ENCODE results near the gene ADGRL3. TPM values are rescaled to one million over a fixed set of nuclear protein-coding genes. Genes with fewer than 3 reads are reported as not detected.

Gene ADGRL3
- total RNA-seq, 1 experiment from 2014 or later = 1.8 TPM

DNA sequence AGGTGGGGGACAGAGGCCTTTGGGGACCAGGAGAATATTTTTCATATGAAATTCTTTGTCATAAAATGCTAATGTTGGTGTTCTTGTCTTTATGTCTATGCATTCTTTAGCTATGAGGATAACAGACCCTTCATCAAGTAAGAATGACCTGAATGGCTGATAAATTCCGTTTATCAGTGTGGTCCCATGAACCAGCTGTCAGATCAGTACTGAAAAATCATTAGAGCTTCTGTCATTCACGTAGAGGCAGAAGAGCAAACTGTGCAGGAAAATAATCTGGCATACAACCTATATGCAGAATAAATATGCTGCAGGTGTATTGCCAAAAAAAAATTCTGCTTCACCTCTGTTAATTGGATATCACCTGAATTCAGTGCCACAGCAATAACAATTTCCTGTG is 828.6 kb downstream of the ADGRL3 start:
- no peak for DNase-seq (ENCODE audit: extremely low read depth, low read depth)

GRCh38 chr4:62030958-62031357 is 830.8 kb downstream of the ADGRL3 start:
- no peak for DNase-seq (ENCODE audit: extremely low read depth, low read depth)

- DNase-seq (ENCODE audit: extremely low read depth, low read depth) = no peak
Measured at GRCh38 chr4:62037571-62037970, 837.4 kb downstream of the ADGRL3 start.

DNA sequence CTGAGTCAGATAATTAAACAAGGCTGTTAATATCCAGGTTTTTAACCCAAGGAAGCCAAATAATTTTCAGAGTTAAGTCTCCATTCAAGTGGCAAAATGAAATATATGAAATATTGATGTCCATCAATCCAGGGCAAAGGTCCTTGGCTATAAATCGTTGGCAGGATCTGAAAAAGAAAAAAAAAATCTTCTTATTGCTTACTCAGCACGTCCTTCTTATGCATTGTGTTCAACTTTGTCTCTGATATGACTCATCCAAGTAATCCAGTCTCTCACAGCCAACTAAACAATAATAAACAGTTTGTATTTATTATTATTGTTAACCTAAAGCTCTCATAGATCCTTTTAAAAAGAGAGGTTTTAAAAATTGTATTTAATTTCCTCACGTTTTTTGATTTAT is 851.2 kb downstream of the ADGRL3 start:
- no peak for DNase-seq (ENCODE audit: extremely low read depth, low read depth)

DNA sequence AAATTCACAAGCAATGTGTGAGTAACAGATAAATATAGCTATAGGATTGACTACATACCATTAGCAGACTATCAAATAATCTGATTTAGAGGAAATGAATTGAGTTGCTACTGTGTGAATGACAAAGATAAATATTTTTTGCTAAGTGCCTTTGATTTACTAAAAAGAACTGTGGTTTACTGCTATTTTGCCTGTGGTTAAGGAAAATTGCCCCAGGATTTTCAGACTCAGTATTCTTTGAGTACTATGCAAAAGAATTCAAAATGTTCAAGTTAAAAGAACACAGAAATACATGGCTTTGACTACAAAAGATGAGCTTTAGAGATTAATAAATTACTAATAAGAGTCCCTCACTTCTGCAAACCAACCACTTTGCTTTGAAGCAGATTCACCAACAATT is 853.8 kb downstream of the ADGRL3 start:
- DNase-seq (ENCODE audit: extremely low read depth, low read depth) = no peak

- no peak for DNase-seq (ENCODE audit: extremely low read depth, low read depth)
Measured at GRCh38 chr4:62057031-62057430, 856.9 kb downstream of the ADGRL3 start.

- no peak for DNase-seq (ENCODE audit: extremely low read depth, low read depth)
Measured at GRCh38 chr4:62058571-62058970, 858.4 kb downstream of the ADGRL3 start.

DNA sequence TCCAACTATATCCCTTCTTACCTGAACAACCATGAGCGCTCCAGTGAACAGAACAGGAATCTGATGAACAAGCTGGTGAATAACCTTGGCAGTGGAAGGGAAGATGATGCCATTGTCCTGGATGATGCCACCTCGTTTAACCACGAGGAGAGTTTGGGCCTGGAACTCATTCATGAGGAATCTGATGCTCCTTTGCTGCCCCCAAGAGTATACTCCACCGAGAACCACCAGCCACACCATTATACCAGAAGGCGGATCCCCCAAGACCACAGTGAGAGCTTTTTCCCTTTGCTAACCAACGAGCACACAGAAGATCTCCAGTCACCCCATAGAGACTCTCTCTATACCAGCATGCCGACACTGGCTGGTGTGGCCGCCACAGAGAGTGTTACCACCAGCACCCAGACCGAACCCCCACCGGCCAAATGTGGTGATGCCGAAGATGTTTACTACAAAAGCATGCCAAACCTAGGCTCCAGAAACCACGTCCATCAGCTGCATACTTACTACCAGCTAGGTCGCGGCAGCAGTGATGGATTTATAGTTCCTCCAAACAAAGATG is 870.2 kb downstream of the ADGRL3 start:
- DNase-seq (ENCODE audit: extremely low read depth, low read depth) = no peak

GRCh38 chr4:62075089-62075488 is 875.0 kb downstream of the ADGRL3 start:
- no peak for DNase-seq (ENCODE audit: extremely low read depth, low read depth)

DNA sequence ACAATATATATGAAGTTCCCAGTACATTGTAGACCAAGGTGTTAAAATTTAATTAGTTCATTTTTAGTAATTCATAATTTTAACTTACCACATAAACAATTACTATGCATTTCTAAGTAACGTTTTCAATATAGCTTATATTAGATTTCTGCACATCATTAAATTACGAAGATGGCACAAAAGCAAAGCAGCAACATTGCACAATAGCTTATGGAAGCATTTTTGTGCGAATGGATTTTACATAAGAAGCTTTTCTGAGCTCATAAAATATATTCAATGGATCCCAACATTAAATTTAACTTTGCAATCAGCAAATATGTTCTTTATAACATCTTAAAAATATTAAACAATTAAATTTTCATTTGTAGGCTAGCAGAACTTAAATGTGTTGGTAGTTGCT is 875.4 kb downstream of the ADGRL3 start:
- DNase-seq (ENCODE audit: extremely low read depth, low read depth) = no peak

DNA sequence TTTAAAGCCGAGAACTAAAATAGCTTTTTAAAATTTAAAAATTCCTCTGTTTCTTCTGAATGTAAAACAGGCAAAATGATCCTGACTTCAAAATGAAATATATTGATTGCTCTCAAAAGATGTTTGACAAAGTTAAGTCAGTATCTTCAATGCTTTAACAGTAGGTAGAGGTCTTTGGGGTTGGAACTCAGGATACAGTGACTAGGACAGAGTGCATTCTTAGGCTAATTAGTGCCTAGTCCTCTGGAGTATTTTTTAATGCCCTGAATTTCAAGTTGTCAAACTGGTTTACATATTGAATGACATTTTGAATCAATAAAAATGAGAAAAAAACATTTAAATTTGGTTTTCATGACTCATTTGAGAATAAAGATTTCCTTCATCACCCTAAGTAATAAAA is 877.3 kb downstream of the ADGRL3 start:
- DNase-seq (ENCODE audit: extremely low read depth, low read depth) = no peak

DNA sequence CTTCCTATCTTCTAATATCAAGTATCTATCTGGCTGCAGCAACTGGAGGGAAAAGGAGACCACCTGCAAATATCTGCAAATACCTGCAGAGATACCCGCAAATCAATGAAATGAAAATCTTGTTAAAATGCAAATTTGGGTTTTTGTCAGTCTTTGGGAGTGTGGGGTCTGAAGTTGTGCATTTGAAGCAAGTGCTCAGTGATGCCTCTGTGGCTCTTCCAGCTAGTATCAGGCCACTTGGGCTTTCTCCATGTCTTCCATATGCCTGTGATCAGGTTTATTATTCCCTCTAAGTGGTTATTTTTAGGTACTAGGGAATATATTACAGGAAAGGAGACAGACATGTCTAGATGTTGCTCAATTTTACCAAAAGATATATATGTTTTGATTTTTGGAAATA is 880.3 kb downstream of the ADGRL3 start:
- no peak for DNase-seq (ENCODE audit: extremely low read depth, low read depth)

- DNase-seq (ENCODE audit: extremely low read depth, low read depth) = no peak
Measured at GRCh38 chr4:62087706-62088105, 887.6 kb downstream of the ADGRL3 start.

DNA sequence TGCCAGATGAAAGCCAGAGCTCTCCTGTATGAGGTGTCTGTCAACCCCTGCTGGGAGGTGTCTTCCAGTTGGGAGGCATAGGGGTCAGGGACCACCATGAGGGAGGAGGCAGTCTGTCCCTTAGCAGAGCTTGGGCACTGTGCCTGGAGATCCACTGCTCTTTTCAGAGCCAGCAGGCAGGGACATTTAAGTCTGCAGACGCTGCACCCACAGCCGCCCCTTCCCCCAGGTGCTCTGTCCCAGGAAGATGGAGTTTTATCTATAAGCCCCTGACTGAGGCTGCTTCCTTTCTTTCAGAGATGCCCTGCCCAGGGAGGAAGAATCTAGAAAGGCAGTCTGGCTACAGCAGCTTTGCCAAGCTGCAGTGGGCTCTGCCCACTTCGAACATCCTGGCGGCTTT is 893.6 kb downstream of the ADGRL3 start:
- DNase-seq (ENCODE audit: extremely low read depth, low read depth) = no peak

DNA sequence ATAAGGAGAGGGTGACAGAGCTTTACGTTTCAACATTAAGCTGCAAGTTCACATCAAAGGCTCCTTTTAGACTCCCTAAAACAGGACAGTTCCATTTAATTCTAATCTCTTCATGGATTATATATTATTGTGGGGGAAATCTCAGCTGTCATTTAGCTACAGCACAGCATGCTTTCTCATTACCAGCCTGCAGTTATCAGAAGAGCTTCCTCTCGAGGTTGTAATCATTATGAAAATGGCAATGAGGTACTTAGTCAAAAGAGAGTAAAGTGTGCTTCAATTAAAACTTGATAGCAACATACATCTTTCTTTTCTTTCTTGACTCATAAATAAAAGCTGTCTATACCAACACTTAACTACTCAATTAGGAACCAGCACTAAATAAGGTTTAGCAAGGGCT is 896.8 kb downstream of the ADGRL3 start:
- DNase-seq (ENCODE audit: extremely low read depth, low read depth) = no peak

DNA sequence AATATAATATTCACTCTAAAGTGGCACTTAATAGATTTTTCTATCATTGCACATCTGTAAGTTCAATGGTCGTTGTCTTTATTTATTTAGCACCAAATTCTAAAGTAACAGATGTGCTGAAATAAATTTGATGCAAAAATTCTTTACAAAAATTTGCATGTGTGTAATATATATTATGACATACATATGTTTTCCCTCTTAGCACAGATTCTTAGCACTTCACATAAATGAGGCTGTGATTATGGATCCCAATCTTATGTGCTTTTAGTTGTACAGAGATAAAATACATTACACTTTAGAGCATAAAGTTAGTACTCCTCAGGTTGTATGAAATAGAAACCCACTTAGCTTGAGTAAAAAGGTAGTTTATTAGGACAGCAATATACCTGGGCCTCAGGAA is 915.1 kb downstream of the ADGRL3 start:
- DNase-seq (ENCODE audit: extremely low read depth, low read depth) = no peak

GRCh38 chr4:62117886-62118285 is 917.8 kb downstream of the ADGRL3 start:
- DNase-seq (ENCODE audit: extremely low read depth, low read depth) = no peak

GRCh38 chr4:62118558-62118957 is 918.4 kb downstream of the ADGRL3 start:
- no peak for DNase-seq (ENCODE audit: extremely low read depth, low read depth)

DNA sequence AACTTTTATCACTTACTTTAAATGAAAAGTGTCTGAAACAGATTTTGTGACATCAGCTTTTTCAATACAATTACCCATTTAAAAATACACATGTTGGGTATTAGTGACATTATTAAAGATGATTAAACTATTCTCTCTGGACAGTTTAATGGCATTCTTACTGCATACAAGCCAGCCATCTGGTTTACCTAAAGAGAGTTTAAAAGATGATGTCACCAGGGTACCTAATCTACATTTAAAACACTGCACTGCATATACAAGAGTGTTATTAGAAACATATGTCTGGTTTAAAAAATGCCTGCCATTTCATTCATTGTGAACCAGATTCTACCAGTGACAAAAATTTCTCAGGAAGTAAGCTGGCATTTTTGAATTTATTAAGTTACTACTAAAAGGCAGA is 919.1 kb downstream of the ADGRL3 start:
- no peak for DNase-seq (ENCODE audit: extremely low read depth, low read depth)

- no peak for DNase-seq (ENCODE audit: extremely low read depth, low read depth)
Measured at GRCh38 chr4:62126064-62126732, 926.1 kb downstream of the ADGRL3 start.
